SK-N-SH (cell line): ENCODE data around the gene DENND2D.

Experiments used
- JUND ChIP-seq: IDR thresholded peaks from 2 replicates; pipeline ENCODE4 v1.4.0; 2012
- NRF1 ChIP-seq: IDR thresholded peaks from 2 replicates; pipeline ENCODE4 v1.6.1; 2012; ENCODE audit warnings: low read depth, mild to moderate bottlenecking, low read length
- SIN3A ChIP-seq: IDR thresholded peaks from 2 replicates; pipeline ENCODE4 v1.6.1; 2012; ENCODE audit warnings: low read depth, mild to moderate bottlenecking, low read length, moderate library complexity, borderline replicate concordance
- TAF1 ChIP-seq: IDR thresholded peaks from 2 replicates; pipeline ENCODE4 v1.6.1; 2012; ENCODE audit warnings: low read depth, mild to moderate bottlenecking, low read length, moderate library complexity, borderline replicate concordance
- TF ChIP-seq, protein P1 (sequence below): IDR thresholded peaks from 2 replicates; pipeline ENCODE4 v1.6.1; 2012; ENCODE audit warnings: mild to moderate bottlenecking, low read depth, low read length, moderate library complexity
- TF ChIP-seq, protein P2 (sequence below): fragments of 200-600 bp; sonication (generic); IDR thresholded peaks from 2 replicates; pipeline ENCODE4 v1.6.1; 2017; ENCODE audit warnings: antibody characterized with exemption, mild to moderate bottlenecking, moderate library complexity
- TF ChIP-seq, protein P3 (sequence below): fragments of 150-350 bp; IDR thresholded peaks from 2 replicates; pipeline ENCODE4 v1.6.1; 2017; ENCODE audit warnings: antibody characterized with exemption, low read length, low read depth, borderline replicate concordance
- TF ChIP-seq, protein P4 (sequence below): IDR thresholded peaks from 2 replicates; pipeline ENCODE4; 2012

DNA sequence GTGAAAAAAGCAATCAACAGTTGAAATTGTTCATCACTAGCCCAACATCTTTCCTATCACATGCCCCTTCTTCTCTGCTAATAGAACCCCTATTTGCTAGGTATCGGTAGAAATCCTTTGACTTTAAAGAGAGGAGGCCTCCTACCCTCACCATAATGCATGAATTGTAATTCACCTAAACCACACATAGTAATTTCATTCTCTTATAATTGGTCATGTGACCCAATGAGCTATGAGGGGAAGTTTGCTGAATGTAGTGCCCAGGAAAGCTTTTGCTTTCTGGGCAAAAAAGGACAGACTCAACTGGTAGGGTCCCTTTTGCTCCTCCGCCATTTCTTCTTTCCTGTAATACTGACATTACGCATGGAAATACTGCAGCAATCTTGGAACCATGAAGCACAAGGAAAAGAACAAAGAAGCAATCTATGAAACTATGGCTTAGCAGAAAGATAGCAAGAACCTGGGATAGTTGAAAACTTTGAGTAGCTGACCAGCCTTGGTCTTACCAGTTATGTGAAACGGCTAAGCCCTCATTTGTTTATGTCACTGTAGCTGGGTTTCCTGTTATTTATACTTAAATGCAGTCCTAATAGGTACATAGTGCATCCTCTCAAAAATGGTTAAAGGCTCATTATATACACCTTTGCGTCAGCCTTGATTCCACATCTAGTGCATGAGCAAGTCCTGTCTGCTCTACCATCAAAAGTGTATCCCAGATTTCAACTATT is 16.9 kb upstream of the DENND2D start:
- no peak for TF ChIP-seq SIN3A
- TF ChIP-seq, protein P1, sequence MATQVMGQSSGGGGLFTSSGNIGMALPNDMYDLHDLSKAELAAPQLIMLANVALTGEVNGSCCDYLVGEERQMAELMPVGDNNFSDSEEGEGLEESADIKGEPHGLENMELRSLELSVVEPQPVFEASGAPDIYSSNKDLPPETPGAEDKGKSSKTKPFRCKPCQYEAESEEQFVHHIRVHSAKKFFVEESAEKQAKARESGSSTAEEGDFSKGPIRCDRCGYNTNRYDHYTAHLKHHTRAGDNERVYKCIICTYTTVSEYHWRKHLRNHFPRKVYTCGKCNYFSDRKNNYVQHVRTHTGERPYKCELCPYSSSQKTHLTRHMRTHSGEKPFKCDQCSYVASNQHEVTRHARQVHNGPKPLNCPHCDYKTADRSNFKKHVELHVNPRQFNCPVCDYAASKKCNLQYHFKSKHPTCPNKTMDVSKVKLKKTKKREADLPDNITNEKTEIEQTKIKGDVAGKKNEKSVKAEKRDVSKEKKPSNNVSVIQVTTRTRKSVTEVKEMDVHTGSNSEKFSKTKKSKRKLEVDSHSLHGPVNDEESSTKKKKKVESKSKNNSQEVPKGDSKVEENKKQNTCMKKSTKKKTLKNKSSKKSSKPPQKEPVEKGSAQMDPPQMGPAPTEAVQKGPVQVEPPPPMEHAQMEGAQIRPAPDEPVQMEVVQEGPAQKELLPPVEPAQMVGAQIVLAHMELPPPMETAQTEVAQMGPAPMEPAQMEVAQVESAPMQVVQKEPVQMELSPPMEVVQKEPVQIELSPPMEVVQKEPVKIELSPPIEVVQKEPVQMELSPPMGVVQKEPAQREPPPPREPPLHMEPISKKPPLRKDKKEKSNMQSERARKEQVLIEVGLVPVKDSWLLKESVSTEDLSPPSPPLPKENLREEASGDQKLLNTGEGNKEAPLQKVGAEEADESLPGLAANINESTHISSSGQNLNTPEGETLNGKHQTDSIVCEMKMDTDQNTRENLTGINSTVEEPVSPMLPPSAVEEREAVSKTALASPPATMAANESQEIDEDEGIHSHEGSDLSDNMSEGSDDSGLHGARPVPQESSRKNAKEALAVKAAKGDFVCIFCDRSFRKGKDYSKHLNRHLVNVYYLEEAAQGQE: no peak
- no peak for TF ChIP-seq TAF1
- no peak for TF ChIP-seq NRF1
- TF ChIP-seq JUND: no peak
- TF ChIP-seq, protein P2, sequence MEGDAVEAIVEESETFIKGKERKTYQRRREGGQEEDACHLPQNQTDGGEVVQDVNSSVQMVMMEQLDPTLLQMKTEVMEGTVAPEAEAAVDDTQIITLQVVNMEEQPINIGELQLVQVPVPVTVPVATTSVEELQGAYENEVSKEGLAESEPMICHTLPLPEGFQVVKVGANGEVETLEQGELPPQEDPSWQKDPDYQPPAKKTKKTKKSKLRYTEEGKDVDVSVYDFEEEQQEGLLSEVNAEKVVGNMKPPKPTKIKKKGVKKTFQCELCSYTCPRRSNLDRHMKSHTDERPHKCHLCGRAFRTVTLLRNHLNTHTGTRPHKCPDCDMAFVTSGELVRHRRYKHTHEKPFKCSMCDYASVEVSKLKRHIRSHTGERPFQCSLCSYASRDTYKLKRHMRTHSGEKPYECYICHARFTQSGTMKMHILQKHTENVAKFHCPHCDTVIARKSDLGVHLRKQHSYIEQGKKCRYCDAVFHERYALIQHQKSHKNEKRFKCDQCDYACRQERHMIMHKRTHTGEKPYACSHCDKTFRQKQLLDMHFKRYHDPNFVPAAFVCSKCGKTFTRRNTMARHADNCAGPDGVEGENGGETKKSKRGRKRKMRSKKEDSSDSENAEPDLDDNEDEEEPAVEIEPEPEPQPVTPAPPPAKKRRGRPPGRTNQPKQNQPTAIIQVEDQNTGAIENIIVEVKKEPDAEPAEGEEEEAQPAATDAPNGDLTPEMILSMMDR: no peak
- TF ChIP-seq, protein P3, sequence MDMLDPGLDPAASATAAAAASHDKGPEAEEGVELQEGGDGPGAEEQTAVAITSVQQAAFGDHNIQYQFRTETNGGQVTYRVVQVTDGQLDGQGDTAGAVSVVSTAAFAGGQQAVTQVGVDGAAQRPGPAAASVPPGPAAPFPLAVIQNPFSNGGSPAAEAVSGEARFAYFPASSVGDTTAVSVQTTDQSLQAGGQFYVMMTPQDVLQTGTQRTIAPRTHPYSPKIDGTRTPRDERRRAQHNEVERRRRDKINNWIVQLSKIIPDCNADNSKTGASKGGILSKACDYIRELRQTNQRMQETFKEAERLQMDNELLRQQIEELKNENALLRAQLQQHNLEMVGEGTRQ: no peak
- TF ChIP-seq, protein P4, sequence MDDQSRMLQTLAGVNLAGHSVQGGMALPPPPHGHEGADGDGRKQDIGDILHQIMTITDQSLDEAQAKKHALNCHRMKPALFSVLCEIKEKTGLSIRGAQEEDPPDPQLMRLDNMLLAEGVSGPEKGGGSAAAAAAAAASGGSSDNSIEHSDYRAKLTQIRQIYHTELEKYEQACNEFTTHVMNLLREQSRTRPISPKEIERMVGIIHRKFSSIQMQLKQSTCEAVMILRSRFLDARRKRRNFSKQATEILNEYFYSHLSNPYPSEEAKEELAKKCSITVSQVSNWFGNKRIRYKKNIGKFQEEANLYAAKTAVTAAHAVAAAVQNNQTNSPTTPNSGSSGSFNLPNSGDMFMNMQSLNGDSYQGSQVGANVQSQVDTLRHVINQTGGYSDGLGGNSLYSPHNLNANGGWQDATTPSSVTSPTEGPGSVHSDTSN: no peak
